CD4-positive, alpha-beta T cell treated with Interleukin-2 at 100 ng/mL for 4 hours (primary cell): Measurements from ENCODE around the gene KCNQ1.

ENCODE experiments used
- DNase-seq: peaks from one replicate; pipeline ENCODE4 v3.0.0-alpha.2; 2020; ENCODE audit warnings: low spot score

Gene KCNQ1

GRCh38 chr11:2747248-2748027 lies 302.6 kb downstream of the KCNQ1 start:
- DNase-seq, result no peak

GRCh38 chr11:2748061-2748813 lies 303.4 kb downstream of the KCNQ1 start:
- DNase-seq, result no peak

DNA sequence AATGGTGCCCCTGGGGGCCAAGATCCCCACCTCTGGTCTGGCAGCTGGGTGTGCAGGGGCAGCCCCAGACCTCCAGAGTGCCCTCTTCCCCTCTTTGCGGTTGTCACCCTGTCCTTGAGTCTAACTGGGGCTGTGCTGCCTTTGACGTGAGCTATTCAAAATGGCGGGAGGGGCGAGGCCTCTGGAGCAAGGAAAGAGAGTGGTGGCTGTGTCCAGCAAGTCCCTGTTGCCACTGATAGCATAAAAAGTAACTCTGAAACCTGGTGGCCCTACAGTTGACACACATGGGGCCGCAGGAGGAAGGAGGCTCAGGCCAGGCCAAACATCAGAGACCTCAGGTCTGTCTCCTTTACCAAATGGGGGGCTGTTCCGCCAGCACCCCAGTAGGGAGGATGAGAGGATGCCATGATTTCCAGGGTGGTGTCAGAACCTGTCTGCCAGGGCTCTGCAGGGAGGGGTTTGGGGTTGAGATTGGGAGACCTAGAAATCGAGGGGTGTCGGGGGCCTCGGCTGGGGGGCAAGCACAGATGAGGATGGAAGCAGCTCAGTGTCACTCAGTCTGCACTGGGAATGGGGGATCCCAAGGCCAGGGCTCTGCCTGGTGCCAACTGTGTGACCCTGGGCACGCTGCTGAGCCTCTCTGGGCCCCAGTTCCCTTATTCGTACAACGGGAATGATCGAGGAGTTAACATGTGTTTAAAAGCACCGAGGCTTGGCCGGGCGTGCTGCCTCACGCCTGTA lies 304.2 kb downstream of the KCNQ1 start:
- DNase-seq, result no peak

DNA sequence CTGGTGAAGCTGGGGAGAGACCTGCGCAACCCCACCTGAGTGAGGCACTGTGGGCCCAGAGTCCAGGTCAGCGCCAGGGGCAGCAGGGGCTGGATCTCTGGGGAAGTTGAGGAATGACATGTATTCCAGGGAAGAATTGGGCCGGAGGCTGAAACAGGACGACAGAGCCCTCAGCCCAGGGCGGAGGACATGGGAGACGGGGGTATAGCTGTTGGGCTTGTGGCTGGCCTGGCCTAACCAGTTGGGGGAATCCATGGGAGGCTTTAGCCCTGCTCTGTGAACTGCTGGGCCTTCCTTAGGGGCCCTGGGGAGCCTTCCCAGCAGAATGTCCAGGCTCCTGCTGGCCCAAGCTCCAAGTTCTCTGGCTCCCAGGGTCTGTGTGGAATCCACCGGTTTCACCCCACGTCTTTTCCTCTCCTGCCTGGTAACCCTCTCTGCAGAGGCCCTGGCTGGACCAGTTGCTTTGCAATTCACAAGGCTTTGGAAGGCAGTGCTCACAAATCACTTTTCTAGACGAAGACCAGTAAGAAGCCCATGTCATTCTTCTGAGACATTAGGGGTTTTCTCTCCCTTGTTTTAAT lies 305.4 kb downstream of the KCNQ1 start:
- DNase-seq, result no peak

- DNase-seq, result no peak
Observed at GRCh38 chr11:2750682-2751522, 306.1 kb downstream of the KCNQ1 start.

DNA sequence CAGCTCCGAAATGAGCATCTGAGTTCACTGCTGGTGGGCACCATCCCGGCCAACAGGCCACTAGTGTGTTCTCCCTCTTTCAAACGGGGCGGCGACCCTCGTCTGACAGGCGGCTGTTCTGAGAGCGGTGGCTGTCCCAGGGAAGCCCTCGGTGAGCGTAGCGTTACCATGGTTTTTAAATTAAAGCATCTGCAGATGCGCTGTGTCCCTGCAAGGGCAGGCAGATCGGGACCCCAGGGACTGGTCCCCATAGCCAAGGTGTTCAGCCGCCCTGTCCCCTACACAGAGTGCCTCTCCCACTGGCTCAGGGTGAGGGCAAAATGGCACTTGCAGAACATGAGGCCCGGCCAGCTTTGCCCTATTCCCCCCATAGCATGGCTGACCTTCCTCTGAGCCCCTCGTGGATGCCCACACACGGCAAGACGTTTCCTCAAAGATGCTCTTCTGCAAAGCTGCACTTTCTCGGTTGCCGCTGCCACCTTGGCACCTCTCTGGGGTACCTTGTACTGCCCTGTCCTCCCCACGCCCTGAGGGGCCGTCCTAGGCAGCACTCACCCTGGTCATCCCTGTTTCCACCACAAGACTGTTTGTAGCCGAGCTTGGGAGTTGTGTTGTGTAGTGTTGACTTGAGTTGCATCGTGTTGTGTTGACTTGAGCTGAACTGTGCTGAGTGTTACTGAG lies 306.9 kb downstream of the KCNQ1 start:
- DNase-seq, result no peak

DNA sequence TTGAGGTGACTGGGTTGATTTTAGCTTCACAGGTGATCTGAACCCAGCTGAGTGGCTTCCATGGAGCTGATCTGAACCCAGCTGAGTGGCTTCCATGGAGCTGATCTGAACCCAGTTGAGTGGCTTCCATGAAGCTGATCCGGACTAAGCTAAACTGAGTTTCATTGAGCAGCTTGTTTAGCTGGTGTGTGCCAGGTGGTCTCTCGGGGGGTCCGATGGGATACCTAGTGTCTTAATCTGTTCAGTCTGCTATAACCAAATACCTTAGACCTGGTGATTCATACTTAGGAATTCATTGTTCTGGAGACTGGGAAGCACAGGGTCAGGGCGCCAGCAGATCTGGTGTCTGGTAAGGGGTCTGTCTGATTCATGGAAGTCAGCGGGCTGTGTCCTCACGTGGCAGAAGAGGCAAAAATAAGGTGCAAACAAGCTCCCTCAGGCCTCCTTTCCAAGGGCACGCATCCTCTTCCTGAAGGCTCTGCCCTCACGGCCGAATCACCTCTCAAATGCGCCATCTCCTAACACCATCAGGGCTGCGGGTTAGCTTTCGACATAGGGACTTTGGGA lies 307.5 kb downstream of the KCNQ1 start:
- DNase-seq, result no peak

GRCh38 chr11:2752923-2753322 lies 308.1 kb downstream of the KCNQ1 start:
- DNase-seq, result no peak

DNA sequence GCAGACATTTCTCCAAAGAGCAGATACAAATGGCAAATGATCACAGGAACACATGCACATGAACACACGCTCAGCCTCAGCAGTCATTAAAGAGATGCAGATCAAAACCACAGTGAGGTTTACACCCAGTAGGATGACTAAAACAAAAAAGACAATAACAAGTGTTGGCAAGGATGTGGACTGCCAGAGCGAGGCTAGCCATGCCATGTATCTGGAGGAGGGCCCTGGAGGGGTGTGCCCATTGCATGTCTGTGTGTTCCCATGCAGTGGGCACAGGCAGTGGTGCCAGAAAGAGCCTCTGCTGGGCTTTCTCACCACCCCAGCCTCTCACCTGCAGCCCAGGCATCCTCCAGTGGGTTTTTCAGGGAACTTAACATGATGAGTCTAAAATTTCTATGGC lies 309.2 kb downstream of the KCNQ1 start:
- no peak for DNase-seq

- no peak for DNase-seq
Observed at GRCh38 chr11:2755071-2755470, 310.3 kb downstream of the KCNQ1 start.

GRCh38 chr11:2758751-2759150 lies 313.9 kb downstream of the KCNQ1 start:
- no peak for DNase-seq

- DNase-seq, result no peak
Observed at GRCh38 chr11:2759228-2760195, 314.7 kb downstream of the KCNQ1 start.

DNA sequence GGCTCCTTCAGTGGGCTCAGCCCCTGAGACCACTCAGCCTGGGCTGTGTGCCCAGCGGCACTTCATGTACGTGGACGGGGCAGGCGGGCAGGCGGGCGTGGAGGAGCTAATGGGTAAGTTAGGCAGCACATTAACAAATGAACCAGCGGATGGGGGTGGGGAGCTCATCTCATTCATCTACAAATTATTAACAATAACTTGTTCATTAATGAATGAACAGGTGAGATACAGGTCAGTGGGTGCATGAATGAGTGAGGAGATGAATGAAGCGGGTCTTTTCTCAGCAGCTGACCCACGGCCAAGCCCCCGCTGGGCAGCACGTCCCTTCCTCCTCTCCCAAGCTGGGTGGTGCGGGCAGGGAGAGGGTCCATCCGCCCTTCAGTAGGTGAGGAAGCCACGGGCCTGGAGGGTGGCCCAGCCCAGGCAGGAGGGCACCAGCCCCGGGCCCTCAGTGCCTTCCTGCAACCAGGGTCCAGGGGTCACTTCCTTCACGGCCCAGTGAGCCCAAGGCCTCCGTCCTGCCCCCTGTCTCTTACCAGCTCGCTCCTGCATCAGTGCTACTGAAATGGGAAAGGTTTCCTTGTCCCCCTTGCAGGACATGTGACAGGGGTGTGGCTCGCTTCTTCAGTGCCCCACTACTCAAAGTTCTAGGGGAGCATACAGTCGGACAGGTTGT lies 315.5 kb downstream of the KCNQ1 start:
- DNase-seq, result no peak

DNA sequence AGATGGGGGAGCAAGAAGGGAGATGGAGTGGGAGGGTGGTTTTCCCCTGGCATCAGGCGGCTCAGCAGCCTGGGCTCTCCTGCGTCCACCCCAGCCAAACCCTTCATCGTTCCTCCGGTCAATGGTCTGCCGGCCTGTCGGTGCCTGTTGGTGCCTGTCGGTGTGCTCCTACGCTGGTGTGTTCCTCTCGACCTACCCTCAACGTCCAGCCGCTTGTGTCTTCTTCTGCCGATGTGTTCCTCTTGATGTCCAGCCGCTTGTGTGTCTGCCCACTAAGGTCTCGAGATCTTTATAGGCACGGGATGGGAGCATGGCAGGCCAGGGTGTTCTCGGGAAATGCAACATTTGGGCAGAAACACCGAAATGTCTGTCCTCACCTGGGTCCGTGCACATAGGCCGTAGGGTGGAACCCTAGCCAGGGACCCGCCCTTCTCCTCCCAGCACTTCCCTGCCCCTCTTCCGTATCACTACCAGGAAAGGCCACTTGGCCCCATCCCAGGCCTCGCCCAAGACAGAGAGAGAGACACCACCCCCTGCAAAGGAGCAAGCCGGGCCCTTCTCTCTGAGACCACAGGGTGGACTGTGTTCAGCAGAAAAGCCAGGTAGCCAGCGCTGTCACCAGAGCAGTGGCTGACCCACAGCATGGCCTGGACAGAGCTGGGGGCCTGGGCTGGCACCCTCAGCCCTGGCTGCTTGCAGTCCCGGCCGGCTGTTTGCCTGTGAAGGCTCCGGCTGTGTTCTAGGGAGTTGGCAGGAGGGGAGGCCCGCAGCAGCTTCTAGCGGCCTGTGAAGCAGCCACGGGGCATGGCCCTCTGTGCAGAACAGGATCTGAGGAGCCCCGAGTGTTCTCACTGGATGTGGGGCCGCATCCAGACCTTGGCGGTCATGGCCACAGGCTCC lies 316.6 kb downstream of the KCNQ1 start:
- DNase-seq, result no peak

DNA sequence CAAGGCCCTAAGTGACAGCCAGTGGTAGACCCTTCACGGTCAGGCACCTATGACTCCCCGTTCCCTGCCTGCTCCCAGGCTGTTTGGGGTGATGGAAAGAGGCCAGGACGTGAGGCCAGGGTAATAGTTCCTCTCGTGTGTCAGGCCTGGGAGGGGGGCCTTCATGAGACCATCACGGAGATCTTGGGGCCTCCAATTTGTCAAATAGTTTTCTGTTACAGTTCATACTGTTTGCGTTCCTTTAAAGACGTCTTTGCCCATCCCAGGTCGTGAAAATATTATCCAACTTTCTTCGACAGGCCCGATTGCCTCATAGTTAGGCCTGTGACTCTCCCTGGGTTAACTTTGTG lies 317.2 kb downstream of the KCNQ1 start:
- no peak for DNase-seq

DNA sequence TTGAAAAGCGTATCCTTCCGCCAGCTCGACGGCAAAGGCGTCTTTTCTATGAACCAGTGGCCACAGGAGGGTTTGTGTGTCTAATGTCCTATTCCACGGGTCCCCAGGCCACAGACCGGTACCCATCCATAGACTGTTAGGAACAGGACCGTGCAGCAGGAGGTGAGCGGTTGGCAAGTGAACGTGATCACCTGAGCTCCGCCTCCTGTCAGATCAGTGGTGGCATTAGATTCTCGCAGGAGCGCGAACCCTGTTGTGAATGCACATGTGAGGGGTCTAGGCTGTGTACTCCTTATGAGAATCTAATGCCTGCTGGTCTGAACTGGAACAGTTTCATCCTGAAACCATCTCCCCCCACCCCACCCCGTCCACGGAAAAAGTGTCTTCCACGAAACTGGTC lies 317.6 kb downstream of the KCNQ1 start:
- DNase-seq, result no peak

DNA sequence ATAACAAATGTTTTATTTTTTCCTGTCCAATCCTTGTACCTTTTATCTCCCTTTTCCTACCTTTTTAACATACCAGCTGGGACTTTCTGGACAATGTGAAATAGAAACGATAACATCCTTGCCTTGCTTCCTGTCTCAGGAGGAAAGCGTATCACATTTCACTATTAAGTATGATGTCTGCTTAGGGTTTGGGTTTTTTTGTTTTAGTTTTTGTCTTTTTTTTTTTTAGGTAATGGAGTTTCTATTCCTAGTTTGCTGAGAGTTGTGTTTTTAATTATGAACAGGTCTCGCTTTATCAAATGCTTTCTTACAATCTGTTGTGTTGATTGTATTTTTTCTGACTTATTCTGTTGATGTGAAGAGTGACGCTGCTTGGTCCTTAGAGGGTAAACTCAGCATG lies 319.2 kb downstream of the KCNQ1 start:
- no peak for DNase-seq

- no peak for DNase-seq
Observed at GRCh38 chr11:2765491-2765890, 320.7 kb downstream of the KCNQ1 start.
